Memory B cell (primary cell): ENCODE data around the gene ACTL10.
"Not testable (repeated sequence)": the region's sequence is repeated elsewhere in the genome, so short reads cannot be mapped to it uniquely, and the experiment has no call there.

ENCODE experiments used
- ATAC-seq: fragments of 150-1000 bp; cut with Tn5 transposase; 2 replicates; pipeline ENCODE4 v1.10.0; 2021; ENCODE audit warnings: low read depth, mild to moderate bottlenecking, moderate library complexity
- DNase-seq, 2 donors: peaks; one replicate each; pipeline ENCODE4 v3.0.0; 2022; ENCODE audit warnings: low spot score in 2 of 2
- H3K27ac Mint-ChIP-seq: one replicate; pipeline ENCODE4 v1.8.0; 2022; ENCODE audit warnings: mild to moderate bottlenecking, moderate library complexity, mixed read lengths
- H3K27me3 Mint-ChIP-seq: one replicate; pipeline ENCODE4 v1.8.0; 2022; ENCODE audit warnings: mixed read lengths
- H3K36me3 Mint-ChIP-seq: one replicate; pipeline ENCODE4 v1.8.0; 2022; ENCODE audit warnings: mild to moderate bottlenecking, mixed read lengths
- H3K4me1 Mint-ChIP-seq: one replicate; pipeline ENCODE4 v1.8.0; 2022; ENCODE audit warnings: mixed read lengths
- H3K4me3 Mint-ChIP-seq: one replicate; pipeline ENCODE4 v1.8.0; 2022; ENCODE audit warnings: mild to moderate bottlenecking, moderate library complexity, mixed read lengths
- H3K9me3 Mint-ChIP-seq: one replicate; pipeline ENCODE4 v1.8.0; 2022; ENCODE audit warnings: mixed read lengths

The ACTL10 gene

GRCh38 chr20:33696448-33696847, 29.7 kb downstream of the ACTL10 start:
- H3K36me3 Mint-ChIP-seq, result peaks cover 2% of the 10 kb centered on the region
- peaks cover 2% of the 10 kb centered on the region for H3K4me1 Mint-ChIP-seq
- H3K4me3 Mint-ChIP-seq, result no peak overlapping the region
- ATAC-seq, result no peak
- DNase-seq, result no peak
- H3K27me3 Mint-ChIP-seq, result no peaks in the 10 kb centered on the region
- no peak overlapping the region for H3K27ac Mint-ChIP-seq
- peaks cover 2% of the 10 kb centered on the region for H3K9me3 Mint-ChIP-seq

GRCh38 chr20:33697129-33697528, 30.4 kb downstream of the ACTL10 start:
- Mint-ChIP-seq H3K9me3 (peaks cover 2% of the 10 kb centered on the region), H3K4me1 (no peaks in the 10 kb centered on the region), H3K27ac (no peak overlapping the region), H3K27me3 (no peaks in the 10 kb centered on the region), H3K36me3 (peaks cover 2% of the 10 kb centered on the region), H3K4me3 (no peak overlapping the region)
- DNase-seq, result no peak
- no peak for ATAC-seq

- not testable (repeated sequence) for H3K4me3 Mint-ChIP-seq, H3K9me3 Mint-ChIP-seq, H3K36me3 Mint-ChIP-seq, H3K27ac Mint-ChIP-seq, DNase-seq, H3K27me3 Mint-ChIP-seq, H3K4me1 Mint-ChIP-seq, ATAC-seq
Measured at GRCh38 chr20:33698966-33699365, 32.2 kb downstream of the ACTL10 start.

GRCh38 chr20:33700696-33701441, 34.1 kb downstream of the ACTL10 start:
- H3K27ac Mint-ChIP-seq, DNase-seq, H3K4me3 Mint-ChIP-seq, H3K36me3 Mint-ChIP-seq, H3K4me1 Mint-ChIP-seq, H3K27me3 Mint-ChIP-seq, ATAC-seq, H3K9me3 Mint-ChIP-seq: not testable (repeated sequence)

- H3K4me1 Mint-ChIP-seq, result no peaks in the 10 kb centered on the region
- H3K4me3 Mint-ChIP-seq, result no peak overlapping the region
- DNase-seq (no peak), ATAC-seq (no peak)
- peaks cover 2% of the 10 kb centered on the region for H3K9me3 Mint-ChIP-seq
- H3K36me3 Mint-ChIP-seq, result peaks cover 2% of the 10 kb centered on the region
- no peaks in the 10 kb centered on the region for H3K27me3 Mint-ChIP-seq
- H3K27ac Mint-ChIP-seq, result no peak overlapping the region
Measured at GRCh38 chr20:33701629-33702450, 35.1 kb downstream of the ACTL10 start.

GRCh38 chr20:33702861-33703260, 36.1 kb downstream of the ACTL10 start:
- ATAC-seq, result no peak

GRCh38 chr20:33703498-33704137, 36.9 kb downstream of the ACTL10 start:
- H3K4me1 Mint-ChIP-seq, result no peaks in the 10 kb centered on the region
- no peaks in the 10 kb centered on the region for H3K9me3 Mint-ChIP-seq
- H3K4me3 Mint-ChIP-seq, result no peak overlapping the region
- ATAC-seq (no peak), DNase-seq (no peak)
- H3K27ac Mint-ChIP-seq, result no peak overlapping the region
- no peaks in the 10 kb centered on the region for H3K27me3 Mint-ChIP-seq
- peaks cover 5% of the 10 kb centered on the region for H3K36me3 Mint-ChIP-seq

More at GRCh38 chr20:33702861-33703260, 36.1 kb downstream of the ACTL10 start:
- Mint-ChIP-seq H3K27ac (no peak overlapping the region), H3K27me3 (no peaks in the 10 kb centered on the region), H3K4me3 (no peak overlapping the region), H3K9me3 (peaks cover 2% of the 10 kb centered on the region), H3K36me3 (peaks cover 7% of the 10 kb centered on the region), H3K4me1 (no peaks in the 10 kb centered on the region)
- no peak for DNase-seq

- DNase-seq (no peak), ATAC-seq (no peak)
- Mint-ChIP-seq H3K9me3 (no peaks in the 10 kb centered on the region), H3K27ac (no peak overlapping the region), H3K4me1 (no peaks in the 10 kb centered on the region), H3K36me3 (peaks cover 5% of the 10 kb centered on the region), H3K4me3 (no peak overlapping the region), H3K27me3 (no peaks in the 10 kb centered on the region)
Measured at GRCh38 chr20:33704197-33704924, 37.6 kb downstream of the ACTL10 start.

GRCh38 chr20:33707668-33708067, 40.9 kb downstream of the ACTL10 start:
- no peak overlapping the region for H3K27ac Mint-ChIP-seq
- ATAC-seq (no peak), DNase-seq (no peak)
- no peak overlapping the region for H3K4me3 Mint-ChIP-seq
- H3K27me3 Mint-ChIP-seq, result no peaks in the 10 kb centered on the region
- no peaks in the 10 kb centered on the region for H3K9me3 Mint-ChIP-seq
- H3K36me3 Mint-ChIP-seq, result peaks cover 19% of the 10 kb centered on the region
- peaks cover 9% of the 10 kb centered on the region for H3K4me1 Mint-ChIP-seq

- peaks cover 9% of the 10 kb centered on the region for H3K4me1 Mint-ChIP-seq
- H3K9me3 Mint-ChIP-seq, result no peaks in the 10 kb centered on the region
- H3K27ac Mint-ChIP-seq, result no peak overlapping the region
- no peaks in the 10 kb centered on the region for H3K27me3 Mint-ChIP-seq
- no peak for DNase-seq
- ATAC-seq, result no peak
- peaks cover 34% of the 10 kb centered on the region for H3K36me3 Mint-ChIP-seq
- no peak overlapping the region for H3K4me3 Mint-ChIP-seq
Measured at GRCh38 chr20:33709398-33709797, 42.7 kb downstream of the ACTL10 start.

GRCh38 chr20:33709905-33710541, 43.3 kb downstream of the ACTL10 start:
- peaks cover 9% of the 10 kb centered on the region for H3K4me1 Mint-ChIP-seq
- ATAC-seq (no peak), DNase-seq (no peak)
- H3K4me3 Mint-ChIP-seq, result no peak overlapping the region
- no peaks in the 10 kb centered on the region for H3K9me3 Mint-ChIP-seq
- peaks cover 34% of the 10 kb centered on the region for H3K36me3 Mint-ChIP-seq
- H3K27me3 Mint-ChIP-seq, result no peaks in the 10 kb centered on the region
- H3K27ac Mint-ChIP-seq, result peak overlapping the region; percentile 47

GRCh38 chr20:33710681-33711445, 44.1 kb downstream of the ACTL10 start:
- peaks cover 9% of the 10 kb centered on the region for H3K4me1 Mint-ChIP-seq
- no peaks in the 10 kb centered on the region for H3K27me3 Mint-ChIP-seq
- peaks cover 34% of the 10 kb centered on the region for H3K36me3 Mint-ChIP-seq
- H3K9me3 Mint-ChIP-seq, result no peaks in the 10 kb centered on the region
- DNase-seq (no peak), ATAC-seq (no peak)
- no peak overlapping the region for H3K4me3 Mint-ChIP-seq
- H3K27ac Mint-ChIP-seq, result peak overlapping the region; percentile 9

GRCh38 chr20:33711446-33711738, 44.6 kb downstream of the ACTL10 start:
- Mint-ChIP-seq H3K4me3 (no peak overlapping the region), H3K9me3 (no peaks in the 10 kb centered on the region), H3K27ac (peak overlapping the region; percentile 9), H3K4me1 (peaks cover 9% of the 10 kb centered on the region), H3K36me3 (peaks cover 38% of the 10 kb centered on the region), H3K27me3 (no peaks in the 10 kb centered on the region)
- no peak for ATAC-seq
- no peak for DNase-seq
